ENCODE measurements around the gene HSFX1.
"Not testable (repeated sequence)": the region's sequence is repeated elsewhere in the genome, so short reads cannot be mapped to it uniquely, and the experiment has no call there.

The HSFX1 gene, protein sequence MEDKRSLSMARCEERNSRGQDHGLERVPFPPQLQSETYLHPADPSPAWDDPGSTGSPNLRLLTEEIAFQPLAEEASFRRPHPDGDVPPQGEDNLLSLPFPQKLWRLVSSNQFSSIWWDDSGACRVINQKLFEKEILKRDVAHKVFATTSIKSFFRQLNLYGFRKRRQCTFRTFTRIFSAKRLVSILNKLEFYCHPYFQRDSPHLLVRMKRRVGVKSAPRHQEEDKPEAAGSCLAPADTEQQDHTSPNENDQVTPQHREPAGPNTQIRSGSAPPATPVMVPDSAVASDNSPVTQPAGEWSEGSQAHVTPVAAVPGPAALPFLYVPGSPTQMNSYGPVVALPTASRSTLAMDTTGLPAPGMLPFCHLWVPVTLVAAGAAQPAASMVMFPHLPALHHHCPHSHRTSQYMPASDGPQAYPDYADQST

GRCh38 chrX:149773768-149774167 lies at the start of gene HSFX1:
Gene HSFX1 (plus strand): TSS chrX:149774068. CDS start chrX:149774682, 614 bp downstream.
- not testable (repeated sequence) for DNase-seq (ENCODE audit: low read depth)

DNA sequence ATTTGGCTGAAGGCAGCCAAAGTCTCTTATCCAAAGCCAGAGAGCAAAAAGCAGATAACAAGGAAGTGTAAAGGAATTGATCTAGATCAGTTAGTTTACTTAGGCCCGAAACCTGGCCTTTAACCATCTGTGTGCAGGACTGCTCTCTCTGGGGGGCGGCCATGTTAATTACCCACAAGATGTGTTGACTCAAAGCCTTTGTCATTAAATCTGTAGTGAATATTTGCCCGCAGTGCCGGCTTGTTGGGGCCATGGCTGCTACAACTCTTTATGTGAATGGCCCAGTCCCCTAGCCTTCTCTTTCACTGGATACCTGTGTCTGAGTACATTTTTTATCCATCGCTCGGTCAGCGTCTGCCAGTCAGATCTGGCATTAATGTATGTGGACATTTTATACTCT lies 46.6 kb upstream of the HSFX1 start:
- not testable (repeated sequence) for DNase-seq (ENCODE audit: low read depth)

- DNase-seq (ENCODE audit: low read depth): not testable (repeated sequence)
Measured at GRCh38 chrX:149742269-149742668, 31.6 kb upstream of the HSFX1 start.

DNA sequence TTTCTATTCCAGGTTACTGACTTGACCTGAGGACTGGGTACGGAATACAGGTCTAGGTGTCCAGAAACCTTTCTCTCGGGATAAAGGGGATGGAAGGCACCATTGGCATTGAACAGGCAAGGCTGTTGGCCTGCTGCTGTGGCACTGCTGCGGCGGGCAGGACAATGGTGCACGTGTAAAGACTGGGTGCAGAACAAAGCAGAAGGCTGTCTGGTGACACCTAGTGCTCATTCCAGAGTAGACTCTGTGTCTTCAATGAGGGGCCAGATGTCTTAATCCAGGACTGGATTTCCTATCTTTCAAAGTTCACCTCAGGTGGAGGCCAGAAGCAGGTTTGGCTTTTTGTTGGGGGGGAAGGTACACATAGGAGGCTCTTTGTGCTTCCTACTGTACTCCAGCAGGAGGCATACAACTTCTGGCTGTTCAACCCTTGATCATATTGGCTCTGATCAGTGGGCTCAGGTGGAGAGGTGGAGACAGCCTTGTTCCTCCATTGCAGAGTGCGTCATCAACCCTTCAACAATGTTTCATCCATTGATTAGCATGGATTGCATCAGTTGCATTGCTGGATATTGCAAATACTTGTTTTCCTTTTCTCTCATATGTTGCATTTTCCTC lies 27.4 kb upstream of the HSFX1 start:
- DNase-seq (ENCODE audit: low read depth): not testable (repeated sequence)

DNA sequence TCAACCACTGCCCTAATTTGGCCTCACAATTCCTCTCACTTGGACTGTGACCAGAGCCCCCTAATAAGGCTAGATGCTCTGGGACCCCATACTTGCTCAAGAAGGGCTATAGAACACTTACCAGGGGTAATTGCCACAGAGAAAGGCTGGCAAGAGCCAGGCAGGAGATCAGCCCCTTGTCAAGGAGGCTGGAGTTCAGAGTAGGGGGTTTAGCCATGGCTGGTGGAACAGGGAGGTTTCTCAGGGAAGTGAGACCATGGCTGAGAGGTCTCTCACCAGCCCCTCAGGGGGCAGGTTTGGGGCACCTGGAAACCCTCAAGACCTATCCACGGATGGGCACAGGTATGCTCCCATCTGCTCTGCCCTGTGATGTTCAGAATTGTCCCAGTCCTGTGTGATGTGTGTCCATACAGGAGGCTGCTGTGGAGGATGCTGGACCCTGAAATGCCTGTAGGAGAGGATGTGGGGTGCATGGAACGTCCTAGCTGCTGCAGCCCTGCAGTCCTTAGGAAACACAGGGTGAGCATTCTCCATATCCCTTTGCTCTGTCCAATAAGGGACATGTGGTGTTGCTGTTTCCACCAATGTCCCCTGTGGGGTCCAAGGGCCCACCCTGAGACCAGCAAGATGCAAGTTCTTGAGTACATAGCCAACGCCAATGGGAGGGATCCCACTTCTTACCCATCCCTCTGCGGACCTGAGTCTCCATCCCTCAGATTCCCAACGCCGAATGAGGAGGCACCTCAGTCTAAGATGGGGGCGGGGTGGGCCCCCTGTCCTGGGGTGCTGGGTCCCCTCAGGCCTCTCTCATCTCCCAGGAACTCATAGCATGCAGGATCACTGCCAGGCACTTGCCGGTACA lies 16.4 kb upstream of the HSFX1 start:
- no peak for DNase-seq (ENCODE audit: low read depth)

DNA sequence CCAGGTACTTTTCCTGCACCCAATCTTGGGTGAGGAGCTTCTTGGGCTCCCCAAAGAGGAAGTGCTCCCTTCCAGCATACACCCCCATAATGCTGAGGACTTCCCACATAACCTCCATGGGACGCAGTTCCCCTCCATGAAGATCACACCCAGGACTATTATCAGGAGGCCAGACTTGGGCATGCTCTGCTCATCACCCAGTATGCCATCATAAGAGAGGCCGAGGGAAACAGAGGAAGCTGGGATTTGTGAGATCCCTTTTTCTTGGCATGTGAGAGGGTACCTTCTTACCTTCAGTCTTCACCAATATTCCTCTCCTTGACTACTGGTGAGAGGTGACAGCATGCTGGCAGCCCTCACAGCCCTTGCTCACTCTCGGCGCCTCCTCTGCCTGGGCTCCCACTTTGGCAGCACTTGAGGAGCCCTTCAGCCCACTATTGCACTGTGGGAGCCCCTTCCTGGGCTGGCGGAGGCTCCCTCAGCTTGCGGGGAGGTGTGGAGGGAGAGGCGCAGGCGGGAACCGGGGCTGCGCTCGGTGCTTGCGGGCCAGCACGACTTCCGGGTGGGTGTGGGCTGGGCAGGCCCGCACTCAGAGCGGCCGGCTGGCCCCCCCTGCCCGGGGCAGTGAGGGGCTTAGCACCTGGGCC lies 15.7 kb upstream of the HSFX1 start:
- no peak for DNase-seq (ENCODE audit: low read depth)

DNA sequence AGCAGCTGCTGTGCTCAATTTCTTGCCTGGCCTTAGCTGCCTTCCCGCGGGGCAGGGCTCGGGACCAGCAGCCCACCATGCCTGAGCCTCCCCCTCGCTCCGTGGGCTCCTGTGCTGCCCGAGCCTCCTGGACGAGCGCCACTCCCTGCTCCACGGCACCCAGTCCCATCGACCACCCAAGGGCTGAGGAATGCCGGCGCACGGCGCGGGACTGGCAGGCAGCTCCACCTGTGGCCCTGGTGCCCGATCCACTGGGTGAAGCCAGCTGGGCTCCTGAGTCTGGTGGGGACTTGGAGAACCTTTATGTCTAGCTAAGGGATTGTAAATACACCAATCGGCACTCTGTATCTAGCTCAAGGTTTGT lies 15.2 kb upstream of the HSFX1 start:
- not testable (repeated sequence) for DNase-seq (ENCODE audit: low read depth)

GRCh38 chrX:149759824-149760223 lies 14.0 kb upstream of the HSFX1 start:
- no peak for DNase-seq (ENCODE audit: low read depth)

DNA sequence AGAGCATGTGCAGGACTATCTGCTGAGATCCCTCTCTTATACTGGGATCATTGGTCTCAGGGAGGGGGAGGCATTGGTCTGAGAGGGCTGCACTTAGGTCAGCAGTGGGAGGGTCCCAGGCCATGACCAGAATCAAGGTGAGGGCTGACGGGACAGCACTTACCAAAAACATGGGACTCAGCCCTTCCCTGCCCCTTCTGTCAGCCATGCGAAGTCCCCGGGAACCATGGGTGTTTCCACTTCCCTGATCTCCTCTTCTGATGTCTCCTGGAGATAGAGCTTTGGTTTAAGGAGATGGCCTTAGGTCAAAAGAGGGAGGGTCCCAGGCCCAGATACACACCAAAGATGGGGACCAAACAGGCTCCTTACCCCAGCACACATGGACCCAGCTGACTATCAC lies 12.9 kb upstream of the HSFX1 start:
- no peak for DNase-seq (ENCODE audit: low read depth)

DNA sequence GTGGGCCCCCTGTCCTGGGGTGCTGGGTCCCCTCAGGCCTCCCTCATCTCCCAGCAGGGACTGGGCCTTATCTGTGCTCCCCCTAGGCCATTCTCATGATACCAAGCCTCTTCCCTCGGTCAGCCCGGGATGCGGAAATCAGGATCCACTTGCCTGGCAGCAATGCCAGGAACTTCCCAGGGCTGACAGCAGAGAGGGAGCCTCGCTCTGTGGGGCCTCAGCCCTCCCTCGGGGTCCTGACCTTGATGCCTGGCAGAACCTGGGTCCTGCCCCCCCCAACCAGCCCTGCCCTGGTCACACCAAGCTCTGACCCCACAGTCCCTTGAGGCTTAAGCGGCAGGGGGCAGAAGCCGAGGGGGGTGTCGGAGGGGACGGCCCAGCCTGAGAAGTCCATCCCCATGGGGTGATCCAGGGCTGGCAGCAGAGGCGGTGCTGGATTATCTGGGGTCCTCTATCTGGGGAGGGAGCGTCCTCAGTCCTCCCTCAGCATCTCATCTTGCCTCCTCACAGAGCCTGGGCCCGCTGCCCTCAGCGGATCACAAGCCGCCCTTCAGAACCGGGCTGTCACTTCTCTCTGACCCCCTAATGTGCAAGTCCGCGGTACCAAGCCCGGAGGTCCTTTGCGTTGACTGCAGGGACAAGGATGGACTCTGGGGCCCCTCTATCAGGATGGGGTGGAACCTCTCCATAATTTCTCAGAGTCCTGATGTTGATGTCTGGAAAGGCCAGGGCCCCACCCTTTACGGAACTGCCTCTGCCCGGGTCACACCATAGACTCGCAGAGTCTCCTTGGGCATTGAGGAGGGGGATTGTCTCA lies 11.8 kb upstream of the HSFX1 start:
- not testable (repeated sequence) for DNase-seq (ENCODE audit: low read depth)

GRCh38 chrX:149762696-149763614 lies 10.9 kb upstream of the HSFX1 start:
- no peak for DNase-seq (ENCODE audit: low read depth)

DNA sequence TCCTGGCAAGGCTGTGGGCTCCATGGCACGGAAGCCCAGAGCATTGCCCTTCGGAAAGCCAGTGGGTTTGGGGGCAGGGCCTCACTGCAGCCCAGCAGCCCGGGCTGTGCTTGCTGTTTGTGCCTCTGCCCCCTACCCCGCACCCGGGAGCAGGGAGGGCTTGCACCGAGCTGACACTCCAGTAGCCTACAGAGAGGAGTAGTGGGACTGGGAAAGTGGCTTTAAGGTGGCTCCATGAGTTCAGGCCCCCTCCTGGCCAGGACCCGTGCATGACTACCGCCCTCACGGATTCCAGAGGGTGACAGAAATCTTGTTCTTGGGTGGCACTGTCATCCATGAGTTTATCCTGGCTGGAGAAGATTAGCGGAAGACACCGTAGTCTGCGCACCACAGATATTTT lies 3.5 kb upstream of the HSFX1 start:
- not testable (repeated sequence) for DNase-seq (ENCODE audit: low read depth)

- DNase-seq (ENCODE audit: low read depth): not testable (repeated sequence)
Measured at GRCh38 chrX:149773026-149773425, 842 bp upstream of the HSFX1 start.

- DNase-seq (ENCODE audit: low read depth): not testable (repeated sequence)
Measured at GRCh38 chrX:149777999-149778398, 4.1 kb downstream of the HSFX1 start.

- DNase-seq (ENCODE audit: low read depth): not testable (repeated sequence)
Measured at GRCh38 chrX:149781727-149782126, 7.9 kb downstream of the HSFX1 start, which contains the start of gene MAGEA9. Gene MAGEA9 (plus strand): TSS chrX:149781930. CDS start chrX:149786211, 4,281 bp downstream.

DNA sequence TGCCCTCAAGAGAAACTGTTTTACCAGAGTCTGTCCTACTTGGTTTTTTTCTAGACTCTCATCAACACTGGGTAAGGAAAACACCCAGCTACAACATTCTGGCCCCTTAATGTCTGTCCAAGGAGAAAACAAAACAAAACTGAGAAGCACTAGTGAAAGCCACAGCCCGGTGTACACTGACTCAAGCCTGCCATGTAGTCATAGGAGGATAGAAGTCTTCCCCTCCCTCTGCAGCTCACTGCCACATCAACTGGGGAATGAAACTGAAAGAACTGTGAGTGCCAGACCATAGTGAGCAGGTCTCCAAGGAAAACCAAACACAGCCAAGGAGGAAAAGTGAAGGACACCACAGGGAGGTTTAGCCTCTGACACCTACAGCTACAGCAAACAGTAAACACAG lies 21.7 kb downstream of the HSFX1 start:
- DNase-seq (ENCODE audit: low read depth): not testable (repeated sequence)

DNA sequence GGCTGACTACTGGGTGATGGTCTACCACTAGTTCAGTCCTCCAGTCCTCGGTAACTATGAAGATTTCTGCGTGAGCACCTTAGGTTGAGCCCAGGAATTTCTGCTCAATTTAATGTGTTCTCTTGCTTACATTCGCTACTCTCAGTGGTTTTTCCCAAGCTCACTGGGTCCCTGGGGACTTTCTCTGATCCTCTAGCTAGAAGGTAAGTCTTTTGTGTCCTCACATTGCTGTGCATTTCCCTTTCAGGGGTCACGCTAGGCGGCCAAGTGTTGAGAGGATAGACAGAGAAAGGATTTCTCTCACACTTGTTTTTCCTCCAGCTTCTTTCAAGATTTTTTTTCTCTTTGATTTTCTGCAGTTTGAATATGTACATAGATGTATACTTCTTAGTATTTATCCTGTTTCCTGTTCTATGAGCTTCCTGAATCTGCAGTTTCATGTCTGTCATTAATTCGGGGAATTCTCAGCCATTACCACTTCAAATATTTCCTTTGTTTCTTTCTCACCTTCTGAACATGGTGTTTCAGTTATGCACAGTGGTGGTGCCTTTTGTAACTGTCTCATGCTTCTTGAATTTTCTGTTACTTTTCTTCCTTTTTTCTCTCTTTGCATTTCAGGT lies 25.3 kb downstream of the HSFX1 start:
- DNase-seq (ENCODE audit: low read depth): no peak

- DNase-seq (ENCODE audit: low read depth): no peak
Measured at GRCh38 chrX:149799938-149800337, 26.1 kb downstream of the HSFX1 start.

DNA sequence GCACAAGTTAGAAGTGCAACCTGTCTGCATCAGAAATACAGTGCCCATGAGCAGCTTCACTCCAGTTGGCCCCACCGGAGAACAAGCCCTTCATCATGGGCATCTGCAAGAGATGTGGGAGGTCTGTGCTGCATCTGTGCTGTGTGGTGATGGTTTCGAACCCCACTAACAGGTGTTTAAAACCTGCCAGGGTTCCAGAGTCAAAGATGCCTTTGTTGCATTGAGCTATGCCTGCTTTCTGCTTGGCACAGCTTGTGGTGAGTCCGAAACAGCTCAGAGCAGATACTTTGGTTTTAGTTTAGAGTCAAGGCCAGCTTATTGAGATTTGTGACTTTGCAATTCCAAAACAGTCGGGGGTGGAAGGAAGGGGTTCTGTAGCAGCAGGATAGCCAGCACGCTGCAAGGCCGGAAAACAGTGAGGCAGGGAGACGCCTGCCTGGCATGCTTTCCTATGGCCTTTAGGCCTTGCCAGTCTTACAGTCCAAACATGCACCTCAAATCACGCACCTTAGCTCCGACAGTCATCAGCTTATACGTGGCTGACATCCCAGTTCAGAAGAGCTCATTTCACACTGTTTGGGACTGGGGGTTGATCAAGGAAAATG lies 29.7 kb downstream of the HSFX1 start:
- no peak for DNase-seq (ENCODE audit: low read depth)
